ENCODE data around the gene OR52N5. TPM values are rescaled to one million over a fixed set of nuclear protein-coding genes. Genes with fewer than 3 reads are reported as not detected.

The OR52N5 gene
- total RNA-seq, 1 experiment from 2014 or later = not detected

- in situ Hi-C loops (cut with HindIII; ENCODE audit: low sequenced_read_pairs) = no loop called here
- no peak for DNase-seq (ENCODE audit: low spot score)
Measured at GRCh38 chr11:5727691-5728090, 55.5 kb downstream of the OR52N5 start.

GRCh38 chr11:5726351-5726750 is 56.8 kb downstream of the OR52N5 start:
- in situ Hi-C loops (cut with HindIII; ENCODE audit: low sequenced_read_pairs) = no loop called here
- no peak for DNase-seq (ENCODE audit: low spot score)

Other genes with a start within 250 kb of the OR52N5 start
- not detected in 2 replicates for gene OR52H1, start 234.8 kb downstream of the OR52N5 start, total RNA-seq (2014; rRNA removed; shearing (Covaris generic))
- not detected in 2 replicates for gene OR52B6, start 202.5 kb downstream of the OR52N5 start, total RNA-seq (2014; rRNA removed; shearing (Covaris generic))
- gene TRIM6, start 186.7 kb downstream of the OR52N5 start, total RNA-seq (2014; rRNA removed; shearing (Covaris generic)) = not detected in 2 replicates
- not detected in 2 replicates for gene TRIM34, start 158.4 kb downstream of the OR52N5 start, total RNA-seq (2014; rRNA removed; shearing (Covaris generic))
- 11.1 and 14.3 TPM in 2 replicates for gene TRIM5, start 98.3 kb downstream of the OR52N5 start, total RNA-seq (2014; rRNA removed; shearing (Covaris generic))
- 1.3 and 1.7 TPM in 2 replicates for gene TRIM22, start 93.6 kb downstream of the OR52N5 start, total RNA-seq (2014; rRNA removed; shearing (Covaris generic))
- gene OR56B1, start 46.9 kb downstream of the OR52N5 start, total RNA-seq (2014; rRNA removed; shearing (Covaris generic)) = not detected in 2 replicates
- gene OR52N4, start 29.1 kb downstream of the OR52N5 start, total RNA-seq (2014; rRNA removed; shearing (Covaris generic)) = not detected in 2 replicates
- gene OR52N1, start 7.9 kb upstream of the OR52N5 start, total RNA-seq (2014; rRNA removed; shearing (Covaris generic)) = not detected in 2 replicates
- not detected in 2 replicates for gene OR52N2, start 25.6 kb upstream of the OR52N5 start, total RNA-seq (2014; rRNA removed; shearing (Covaris generic))
- gene OR52E6, start 58.5 kb upstream of the OR52N5 start, total RNA-seq (2014; rRNA removed; shearing (Covaris generic)) = not detected in 2 replicates
- not detected in 2 replicates for gene OR52E8, start 74.3 kb upstream of the OR52N5 start, total RNA-seq (2014; rRNA removed; shearing (Covaris generic))
- not detected in 2 replicates for gene OR52E4, start 97.3 kb upstream of the OR52N5 start, total RNA-seq (2014; rRNA removed; shearing (Covaris generic))
- gene OR52E5, start 109.9 kb upstream of the OR52N5 start, total RNA-seq (2014; rRNA removed; shearing (Covaris generic)) = not detected in 2 replicates
- gene OR56A3, start 158.9 kb upstream of the OR52N5 start, total RNA-seq (2014; rRNA removed; shearing (Covaris generic)) = not detected in 2 replicates
- not detected in 2 replicates for gene OR56A5, start 185.1 kb upstream of the OR52N5 start, total RNA-seq (2014; rRNA removed; shearing (Covaris generic))
- gene OR52L1, start 203.6 kb upstream of the OR52N5 start, total RNA-seq (2014; rRNA removed; shearing (Covaris generic)) = not detected in 2 replicates
- gene OR56A4, start 223.6 kb upstream of the OR52N5 start, total RNA-seq (2014; rRNA removed; shearing (Covaris generic)) = not detected in 2 replicates
- gene OR56A1, start 247.4 kb upstream of the OR52N5 start, total RNA-seq (2014; rRNA removed; shearing (Covaris generic)) = not detected in 2 replicates

Data from G401 (cell line).